ENCODE measurements around the gene SPACDR.
"Not testable (repeated sequence)": the region's sequence is repeated elsewhere in the genome, so short reads cannot be mapped to it uniquely, and the experiment has no call there.

Gene SPACDR, protein sequence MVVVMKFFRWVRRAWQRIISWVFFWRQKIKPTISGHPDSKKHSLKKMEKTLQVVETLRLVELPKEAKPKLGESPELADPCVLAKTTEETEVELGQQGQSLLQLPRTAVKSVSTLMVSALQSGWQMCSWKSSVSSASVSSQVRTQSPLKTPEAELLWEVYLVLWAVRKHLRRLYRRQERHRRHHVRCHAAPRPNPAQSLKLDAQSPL
- 0 to 0.20 reads per million in 2 donors for total RNA-seq

DNA sequence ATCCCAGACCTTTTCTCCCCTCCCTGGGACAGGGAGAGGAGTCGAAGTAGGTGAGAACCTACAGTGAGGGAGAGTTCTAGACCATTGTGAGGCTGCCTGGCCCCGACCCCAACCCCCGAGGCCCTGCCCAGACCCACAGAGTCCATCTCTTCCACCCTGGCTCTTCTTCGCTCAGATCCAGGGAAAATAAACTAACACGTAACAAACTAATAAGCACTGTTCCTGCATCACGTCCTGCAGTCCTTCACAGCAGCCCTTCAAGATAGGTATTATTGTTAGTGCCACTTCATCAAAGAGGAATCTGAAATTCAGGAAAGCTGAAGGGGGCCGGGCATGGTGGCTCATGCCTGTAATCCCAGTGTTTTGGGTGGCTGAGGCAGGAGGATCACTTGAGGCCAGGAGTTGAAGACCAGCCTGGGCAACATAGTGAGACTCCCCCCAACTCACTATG, at the start of gene SPACDR:
Gene SPACDR, minus strand, starts transcription at position 51 of the 451 bp plus-strand sequence. CDS start 235 bp downstream, outside the sequence.
- DNase-seq = no peak

DNA sequence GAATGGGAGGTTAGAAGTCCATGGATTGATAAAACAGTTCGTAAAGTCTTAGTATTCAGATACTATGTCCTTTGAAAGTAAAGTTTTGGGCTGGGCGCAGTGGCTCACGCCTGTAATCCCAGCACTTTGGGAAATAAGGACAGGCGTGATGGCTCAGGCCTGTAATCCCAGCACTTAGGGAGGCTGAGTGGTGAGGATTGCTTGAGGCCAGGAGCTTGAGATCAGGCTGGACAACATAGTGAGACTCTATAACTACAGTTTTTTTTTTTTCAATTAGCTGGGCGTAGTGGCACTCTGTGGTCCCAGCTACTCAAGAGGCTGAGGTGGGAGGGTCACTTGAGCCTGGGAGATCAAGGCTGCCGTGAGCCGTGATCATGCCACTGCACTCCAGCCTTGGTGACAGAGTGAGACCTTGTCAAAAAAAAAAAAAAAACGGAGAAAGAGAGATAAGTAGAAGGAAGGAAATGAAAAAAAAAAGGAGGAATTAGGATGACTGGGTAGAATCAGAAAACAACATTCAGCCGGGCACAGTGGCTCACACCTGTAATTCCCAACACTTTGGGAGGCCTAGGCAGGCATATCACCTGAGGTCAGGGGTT, 49.3 kb upstream of the SPACDR start:
- DNase-seq = no peak

DNA sequence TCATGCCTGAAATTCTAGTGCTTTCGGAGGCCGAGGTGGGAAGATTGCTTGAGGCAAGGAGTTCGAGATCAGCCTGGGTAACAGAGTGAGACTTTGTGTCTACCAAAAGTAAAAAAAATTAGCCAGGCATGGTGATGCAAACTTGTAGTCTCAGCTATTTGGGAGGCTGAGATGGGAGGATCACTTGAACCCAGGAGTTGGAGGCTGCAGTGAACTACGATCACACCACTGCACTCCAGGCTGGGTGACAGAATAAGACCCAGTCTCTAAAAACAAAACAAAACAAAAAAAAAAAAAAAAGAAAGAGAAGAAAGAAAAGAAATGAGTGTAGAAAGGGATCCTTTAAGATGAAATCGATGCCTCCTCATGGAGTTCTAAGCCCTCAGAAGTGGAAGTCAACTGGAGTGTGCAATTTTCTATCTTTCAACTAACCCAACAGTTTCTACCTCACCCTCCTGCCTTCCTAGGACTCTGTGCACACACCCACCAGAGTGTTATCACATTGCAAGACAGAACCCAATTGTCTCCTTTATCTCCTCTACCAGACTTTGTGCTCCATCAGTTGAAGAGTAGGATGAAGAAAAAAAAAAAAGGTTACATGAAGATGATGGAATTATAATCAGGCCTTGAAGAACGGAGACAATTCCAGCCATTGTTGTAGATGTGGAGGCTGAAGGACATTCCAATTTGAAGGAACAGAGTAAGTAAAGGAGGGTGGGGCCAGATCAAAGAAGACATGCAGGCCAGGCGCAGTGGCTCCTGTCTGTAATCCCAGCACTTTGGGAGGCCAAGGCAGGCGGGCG, 46.6 kb upstream of the SPACDR start:
- DNase-seq = no peak

DNA sequence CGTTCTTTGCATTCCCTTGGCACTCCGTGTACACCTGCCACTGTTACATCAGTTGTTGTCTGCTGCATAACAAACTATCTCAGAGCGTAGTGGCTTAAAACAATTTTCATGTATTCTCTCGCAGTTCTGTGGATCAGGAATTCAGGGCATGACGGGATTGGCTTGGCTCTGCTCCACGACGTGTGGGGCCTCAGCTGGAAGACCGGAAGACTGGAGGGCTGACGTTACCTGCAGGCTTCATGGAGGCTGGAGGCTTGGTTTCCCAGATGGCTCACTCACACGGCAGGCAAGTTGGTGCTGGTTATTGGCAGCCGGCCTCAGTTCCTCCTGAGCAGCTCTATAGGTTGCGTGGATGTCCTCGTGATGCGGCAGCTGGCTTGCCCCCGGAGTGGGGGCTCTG, 45.2 kb upstream of the SPACDR start:
- no peak for DNase-seq

DNA sequence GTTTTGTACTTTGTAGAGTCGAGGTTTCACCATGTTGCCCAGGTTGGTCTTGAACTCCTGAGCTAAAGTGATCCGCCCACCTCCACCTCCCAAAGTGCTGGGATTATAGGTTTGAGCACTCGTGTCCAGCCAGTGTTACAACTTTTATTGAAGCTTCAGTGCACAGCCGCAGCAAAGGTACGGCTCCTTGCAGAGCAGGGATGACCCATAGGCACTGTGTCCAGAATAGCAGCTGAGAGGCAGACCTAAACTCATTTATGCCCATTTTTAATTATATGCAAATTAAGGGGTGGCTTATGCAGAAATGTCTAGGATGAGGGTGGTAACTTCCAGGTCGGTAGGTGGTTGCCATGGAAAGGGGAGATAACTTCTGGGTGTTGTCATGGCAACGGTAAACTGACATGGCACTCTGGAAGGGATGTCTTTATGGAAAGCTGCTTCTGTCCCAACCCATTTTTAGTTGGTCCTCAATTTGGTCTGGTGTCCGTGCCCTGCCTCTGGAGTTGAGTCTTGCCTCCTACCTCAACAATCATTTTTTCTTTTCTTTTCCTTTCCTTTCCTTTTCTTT, 42.4 kb upstream of the SPACDR start:
- DNase-seq = no peak

DNA sequence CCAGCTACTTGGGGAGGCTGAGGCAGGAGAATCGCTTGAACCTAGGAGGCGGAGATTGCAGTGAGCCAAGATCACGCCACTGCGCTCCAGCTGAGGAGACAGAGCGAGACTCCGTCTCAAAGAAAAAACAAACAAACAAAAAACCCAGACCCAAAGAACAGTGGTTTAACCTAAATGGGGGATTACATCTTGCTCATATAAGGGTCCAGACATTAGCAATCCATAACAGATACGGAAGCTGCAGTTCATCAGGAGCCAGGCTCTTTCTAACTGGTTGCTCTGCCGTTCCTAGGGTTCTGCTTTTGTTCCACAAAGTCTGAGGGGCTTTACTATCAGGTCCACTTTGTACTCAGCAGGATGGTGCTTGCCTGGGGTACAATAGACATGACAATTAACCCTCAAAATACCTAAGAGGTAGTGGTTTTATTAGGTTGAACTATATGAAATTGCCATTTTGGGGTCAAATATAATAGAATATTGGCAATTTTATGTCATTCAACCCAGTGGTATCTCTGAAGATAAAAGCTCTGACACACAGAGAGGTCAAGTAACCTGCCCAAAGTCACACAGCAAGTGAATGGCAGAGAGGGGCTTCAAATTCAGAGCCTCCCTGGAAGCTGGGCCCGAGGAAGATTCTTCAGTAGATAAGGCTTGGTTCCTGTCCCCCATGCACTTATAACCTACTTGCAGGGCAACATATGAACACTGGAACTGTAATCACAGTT, 41.0 kb upstream of the SPACDR start:
- no peak for DNase-seq

DNA sequence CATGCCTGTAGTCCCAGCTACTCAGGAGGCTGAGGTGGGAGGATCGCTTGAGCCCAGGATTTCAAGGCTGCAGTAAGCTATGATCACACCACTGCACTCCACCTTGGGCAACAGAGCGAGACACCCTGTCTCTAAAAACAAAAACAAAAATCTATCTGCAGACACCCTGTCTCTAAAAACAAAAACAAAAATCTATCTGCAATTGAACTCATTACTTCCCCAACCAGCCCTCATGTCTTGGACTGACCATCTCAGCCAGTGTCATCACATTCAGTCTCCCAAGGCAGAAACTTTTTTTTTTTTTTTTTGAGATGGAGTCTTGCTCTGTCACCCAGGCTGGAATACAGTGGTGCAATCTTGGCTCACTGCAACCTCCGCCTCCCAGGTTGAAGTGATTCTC, 40.0 kb upstream of the SPACDR start:
- not testable (repeated sequence) for DNase-seq

DNA sequence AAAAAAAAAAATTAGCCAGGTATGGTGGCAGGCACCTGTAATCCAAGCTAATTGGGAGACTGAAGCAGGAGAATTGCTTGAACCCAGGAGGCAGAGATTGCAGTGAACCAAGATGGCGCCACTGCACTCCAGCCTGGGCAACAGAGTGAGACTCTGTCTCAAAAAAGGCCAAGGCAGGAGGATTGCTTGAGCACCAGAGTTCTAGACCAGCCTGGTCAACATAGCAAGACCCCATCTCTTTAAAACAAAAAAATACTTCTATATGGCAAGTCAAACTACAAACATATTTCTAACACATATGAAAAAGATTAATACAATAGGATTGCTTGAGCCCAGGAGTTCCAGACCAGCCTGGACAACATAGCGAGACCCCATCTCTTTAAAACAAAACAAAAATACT, 36.7 kb upstream of the SPACDR start:
- DNase-seq = not testable (repeated sequence)

DNA sequence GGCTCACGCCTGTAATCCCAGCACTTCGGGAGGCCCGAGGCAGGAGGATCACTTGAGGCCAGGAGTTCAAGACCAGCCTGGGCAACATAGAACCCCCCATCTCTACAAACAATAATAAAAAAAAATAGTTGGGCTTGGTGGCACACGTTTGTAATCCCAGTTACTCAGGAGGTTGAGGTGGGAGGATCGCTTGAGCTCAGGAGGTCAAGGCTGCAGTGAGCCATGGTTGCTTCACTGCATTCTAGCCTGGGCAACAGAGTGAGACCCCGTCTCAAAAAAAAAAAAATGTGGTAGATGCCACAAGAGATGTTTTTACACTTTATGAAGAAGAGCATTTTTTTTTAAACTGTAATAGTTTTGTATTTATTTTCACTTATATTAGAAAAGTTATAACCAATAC, 32.4 kb upstream of the SPACDR start:
- DNase-seq = no peak

DNA sequence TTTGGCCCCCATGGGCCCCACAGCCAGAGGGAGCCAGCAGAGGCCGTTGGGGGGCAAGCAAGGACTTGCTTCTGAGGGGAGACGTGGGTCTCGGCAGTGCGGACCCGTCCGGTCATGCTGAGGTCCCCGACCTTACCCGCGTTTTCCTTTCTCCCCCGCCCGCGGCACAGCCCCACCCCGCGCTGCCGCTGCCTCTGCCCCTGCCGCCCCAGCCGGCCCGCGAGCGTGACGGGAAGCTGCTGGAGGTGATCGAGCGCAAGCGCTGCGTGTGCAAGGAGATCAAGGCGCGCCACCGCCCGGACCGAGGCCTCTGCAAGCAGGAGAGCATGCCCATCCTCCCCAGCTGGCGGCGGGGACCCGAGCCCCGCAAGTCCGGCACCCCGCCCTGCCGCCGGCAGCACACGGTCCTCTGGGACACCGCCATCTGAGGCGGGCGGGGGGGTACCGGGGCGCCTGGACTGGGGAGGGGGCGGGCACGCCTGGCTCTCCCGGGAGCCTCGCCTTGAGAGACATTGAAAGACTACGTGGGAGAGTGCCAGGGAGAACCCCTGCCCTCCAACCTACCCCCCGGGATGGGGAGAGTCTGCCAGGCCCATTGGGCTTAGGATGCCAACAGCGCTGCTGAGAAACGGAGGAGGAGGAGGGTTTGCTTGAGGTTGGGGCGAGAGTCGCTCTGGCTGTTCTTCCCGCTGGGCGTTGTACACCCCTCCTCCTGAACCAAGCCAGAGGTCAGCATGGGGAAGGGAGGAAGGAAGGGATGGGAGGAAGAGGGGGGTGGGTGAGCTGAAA, 29.6 kb upstream of the SPACDR start:
- peak in 3 of 5 experiments; percentile 36 to 74 (median 41) for DNase-seq

DNA sequence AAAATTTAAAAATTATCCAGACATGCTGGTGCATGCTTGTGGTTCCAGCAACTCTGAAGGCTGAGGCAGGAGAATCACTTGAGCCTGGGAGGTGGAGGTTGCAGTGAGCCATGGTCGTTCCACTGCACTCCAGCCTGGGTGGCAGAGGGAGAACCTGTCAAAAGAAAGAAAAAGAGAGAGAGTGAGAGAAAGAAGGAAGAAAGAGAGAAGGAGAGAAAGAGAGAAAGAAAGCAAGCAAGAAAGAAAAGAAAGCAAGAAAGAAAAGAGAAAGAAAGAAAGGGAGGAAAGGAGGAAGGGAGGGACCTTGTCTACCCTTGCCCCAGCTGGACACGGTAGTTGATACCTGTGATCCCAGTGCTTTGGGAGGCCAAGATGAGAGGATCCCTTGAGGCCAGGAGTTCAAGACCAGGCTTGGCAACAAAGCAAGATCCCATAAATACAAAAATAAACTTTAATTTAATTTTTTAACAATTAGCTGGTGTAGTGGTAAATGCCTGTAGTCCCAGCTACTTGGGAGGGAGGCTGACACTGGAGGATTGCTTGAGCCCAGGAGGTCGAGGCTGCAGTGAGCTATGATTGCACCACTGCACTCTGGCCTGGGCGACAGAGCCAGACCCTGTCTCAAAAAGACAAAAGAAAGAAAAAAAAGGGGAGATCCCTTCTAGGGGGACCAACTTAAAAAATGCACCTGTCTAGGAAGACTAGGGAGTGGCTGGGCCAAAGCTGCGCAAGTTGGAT, 28.8 kb upstream of the SPACDR start:
- DNase-seq = no peak

DNA sequence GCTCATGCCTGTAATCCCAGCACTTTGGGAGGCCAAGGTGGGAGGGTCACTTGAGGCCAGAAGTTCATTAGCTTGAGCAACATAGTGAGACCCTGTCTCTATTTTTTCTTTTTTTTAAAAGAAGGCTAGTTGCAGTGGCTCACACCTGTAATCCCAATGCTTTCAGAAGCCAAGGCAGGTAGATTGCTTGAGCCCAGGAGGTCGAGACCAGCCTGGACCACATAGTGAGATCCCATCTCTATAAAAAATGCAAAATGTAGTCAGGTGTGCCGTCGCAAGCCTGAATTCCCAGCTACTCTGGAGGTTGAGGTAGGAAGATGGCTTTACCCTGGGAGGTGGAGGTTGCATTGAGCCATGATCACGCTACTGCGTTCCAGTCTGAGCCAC, 27.1 kb upstream of the SPACDR start:
- no peak for DNase-seq

DNA sequence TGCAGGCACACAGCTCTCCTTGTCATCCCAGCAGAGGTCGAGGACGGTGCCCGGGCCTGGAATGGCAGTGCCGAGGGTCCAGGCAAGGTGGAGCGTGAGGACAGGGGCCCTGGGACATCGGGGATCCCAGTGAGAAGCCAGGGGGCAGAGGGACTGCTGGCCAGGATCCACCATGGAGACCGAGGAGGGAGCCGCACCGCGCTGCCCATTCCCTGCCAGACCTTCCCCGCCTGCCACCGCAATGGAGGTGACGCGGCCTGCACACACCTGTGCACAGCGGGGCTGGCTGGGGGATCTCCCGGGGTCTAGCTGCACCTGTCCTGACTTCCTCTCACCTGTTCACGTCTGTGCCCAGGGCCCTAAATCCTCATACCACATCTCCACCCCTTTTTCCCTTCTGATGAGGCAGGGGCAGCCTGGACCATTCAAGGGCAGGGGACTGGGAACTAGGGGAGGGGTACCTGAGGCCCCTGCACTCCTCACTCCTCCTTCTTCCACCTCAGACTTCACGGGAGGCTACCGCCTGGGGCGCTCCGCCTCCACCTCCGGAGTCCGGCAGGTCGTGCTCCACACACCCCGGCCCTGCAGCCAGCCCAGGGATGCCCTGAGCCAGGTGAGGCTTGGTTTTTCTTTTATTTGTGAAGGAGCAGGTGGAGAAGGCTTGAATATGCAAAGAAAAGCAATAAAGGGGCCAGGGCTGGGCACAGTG, 26.6 kb upstream of the SPACDR start:
- no peak for DNase-seq

DNA sequence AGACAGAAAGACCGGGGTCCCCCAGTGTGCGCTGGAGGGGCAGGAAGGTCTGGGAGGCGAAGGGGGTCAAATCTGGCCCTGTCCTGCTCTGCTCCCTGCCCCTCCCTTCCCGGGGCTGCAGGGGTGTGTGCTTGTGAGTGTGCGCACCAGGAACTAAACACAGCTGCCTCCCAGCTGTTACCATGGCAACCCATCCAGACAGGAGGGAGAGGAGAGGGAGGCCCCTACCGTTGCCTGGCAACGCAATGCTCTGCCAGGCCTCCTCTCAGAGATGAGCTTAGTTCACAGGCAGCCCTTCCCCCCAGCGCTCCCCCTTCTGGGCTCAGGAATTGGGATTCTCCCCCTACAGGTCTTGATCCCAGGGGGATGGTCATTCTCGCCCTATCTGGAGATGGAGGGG, 25.8 kb upstream of the SPACDR start:
- DNase-seq = peak in 2 of 5 experiments; percentile 29 to 76

DNA sequence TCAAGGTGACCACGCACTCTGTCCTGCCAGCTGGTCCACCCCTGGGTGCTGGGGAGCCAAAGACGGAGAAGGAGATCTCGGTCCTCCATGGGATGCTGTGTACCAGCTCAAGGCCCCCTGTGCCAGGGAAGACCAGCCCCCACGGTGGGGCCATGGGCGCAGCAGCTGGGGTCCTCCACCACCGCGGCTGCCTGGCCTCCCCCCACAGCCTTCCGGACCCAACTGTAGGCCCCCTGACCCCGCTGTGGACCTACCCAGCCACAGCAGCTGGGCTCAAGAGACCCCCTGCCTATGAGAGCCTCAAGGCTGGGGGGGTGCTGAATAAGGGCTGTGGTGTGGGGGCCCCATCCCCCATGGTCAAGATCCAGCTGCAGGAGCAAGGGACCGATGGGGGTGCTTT, 25.1 kb upstream of the SPACDR start:
- no peak for DNase-seq

DNA sequence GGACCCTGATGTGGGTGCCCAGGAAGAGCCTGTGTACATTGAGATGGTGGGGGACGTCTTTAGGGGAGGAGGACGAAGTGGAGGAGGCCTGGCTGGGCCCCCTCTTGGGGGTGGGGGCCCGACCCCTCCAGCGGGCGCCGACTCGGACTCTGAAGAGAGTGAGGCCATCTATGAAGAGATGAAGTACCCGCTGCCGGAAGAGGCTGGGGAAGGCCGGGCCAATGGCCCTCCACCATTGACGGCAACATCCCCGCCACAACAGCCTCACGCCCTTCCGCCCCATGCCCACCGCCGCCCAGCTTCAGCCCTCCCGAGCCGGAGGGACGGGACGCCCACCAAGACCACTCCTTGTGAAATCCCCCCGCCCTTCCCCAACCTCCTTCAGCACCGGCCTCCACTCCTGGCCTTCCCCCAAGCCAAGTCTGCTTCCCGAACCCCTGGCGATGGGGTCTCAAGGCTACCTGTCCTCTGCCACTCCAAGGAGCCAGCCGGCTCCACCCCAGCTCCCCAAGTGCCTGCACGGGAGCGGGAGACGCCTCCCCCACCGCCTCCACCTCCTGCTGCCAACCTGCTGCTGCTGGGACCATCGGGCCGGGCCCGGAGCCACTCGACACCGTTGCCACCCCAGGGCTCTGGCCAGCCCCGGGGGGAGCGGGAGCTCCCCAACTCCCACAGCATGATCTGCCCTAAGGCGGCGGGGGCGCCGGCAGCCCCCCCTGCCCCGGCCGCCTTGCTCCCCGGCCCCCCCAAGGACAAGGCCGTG, 24.5 kb upstream of the SPACDR start:
- DNase-seq = no peak

DNA sequence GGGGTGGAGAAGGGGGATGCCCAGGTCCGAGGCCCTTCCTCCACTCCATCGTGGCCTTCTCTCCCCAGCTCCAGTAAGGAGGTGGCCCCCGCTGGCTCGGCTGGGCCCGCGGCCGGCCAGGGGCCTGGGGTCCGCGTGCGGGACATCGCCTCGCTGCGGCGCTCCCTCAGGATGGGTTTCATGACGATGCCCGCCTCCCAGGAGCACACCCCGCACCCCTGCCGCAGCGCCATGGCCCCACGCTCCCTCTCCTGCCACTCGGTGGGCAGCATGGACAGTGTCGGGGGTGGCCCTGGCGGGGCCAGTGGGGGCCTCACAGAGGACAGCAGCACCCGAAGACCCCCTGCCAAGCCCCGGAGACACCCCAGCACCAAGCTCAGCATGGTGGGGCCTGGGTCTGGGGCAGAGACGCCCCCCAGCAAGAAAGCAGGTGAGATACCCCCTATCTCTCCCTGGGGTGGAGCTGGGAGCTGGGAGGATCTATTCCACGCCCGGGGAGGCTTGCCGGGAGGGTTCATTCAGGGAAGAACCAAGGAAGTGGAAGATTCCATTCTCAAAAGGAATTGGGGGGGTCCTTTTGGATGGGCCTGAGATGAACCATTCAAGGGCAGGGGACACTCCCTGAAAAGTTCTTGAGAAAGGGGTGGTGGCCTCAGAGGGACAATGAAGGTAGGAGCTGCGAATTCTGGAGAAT, 22.8 kb upstream of the SPACDR start:
- no peak for DNase-seq

DNA sequence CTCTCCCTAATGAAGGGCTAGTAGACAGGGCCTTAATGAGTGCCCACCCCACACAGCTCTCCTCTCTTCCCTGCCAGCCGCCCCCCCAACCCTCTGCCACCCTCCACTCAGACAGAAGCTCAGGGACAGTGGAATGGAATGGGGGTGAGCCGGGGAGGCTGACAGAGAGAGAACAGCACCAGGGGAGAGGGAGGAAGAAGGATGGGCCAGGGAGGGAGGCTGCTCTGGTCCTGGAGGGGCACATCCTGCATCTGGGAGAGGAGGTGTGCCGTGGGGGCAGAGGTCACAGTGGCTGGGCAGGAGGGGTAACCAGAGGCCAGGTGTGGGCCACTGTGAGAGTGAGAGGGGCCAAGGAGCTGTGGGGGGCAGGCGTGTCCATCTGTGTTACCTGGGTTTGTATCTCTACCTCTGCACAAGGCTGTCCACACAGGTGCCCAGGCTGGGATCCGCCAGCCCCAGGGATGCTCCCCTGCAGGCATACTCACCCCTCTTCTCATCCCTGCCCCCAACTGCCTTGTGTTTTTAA, 22.1 kb upstream of the SPACDR start:
- DNase-seq = no peak

DNA sequence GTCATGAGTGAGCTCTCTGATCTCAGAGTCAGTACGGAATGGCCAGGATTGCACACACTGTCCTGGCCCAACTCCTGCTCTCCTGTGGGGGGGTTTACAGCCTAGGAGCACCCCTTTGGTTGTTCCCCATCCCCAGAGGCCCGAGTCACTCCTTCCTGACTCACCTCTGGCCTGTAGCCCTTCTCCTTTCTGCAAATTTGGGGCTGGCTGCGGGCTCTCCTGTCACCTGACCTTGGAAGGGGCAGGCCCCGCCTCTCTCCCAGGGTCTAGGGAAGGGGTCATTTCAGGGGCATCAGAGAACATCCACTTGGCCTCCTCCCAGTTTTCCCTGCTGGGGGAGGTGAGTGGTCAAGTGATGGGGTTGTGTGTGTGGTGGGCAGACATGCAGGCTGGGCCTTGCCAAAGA, 21.4 kb upstream of the SPACDR start:
- DNase-seq = no peak

Data from T-helper 2 cell (primary cell).